ENCODE measurements around the gene SHF.

The SHF gene

GRCh38 chr15:45118131-45118588 lies 69.6 kb downstream of the SHF start:
- TF ChIP-seq CTCF (IDR thresholded peaks at IDR 0.05; ENCODE audit: low read length, missing control alignments): no peak
- H3K4me3 ChIP-seq (replicated peaks; ENCODE audit: low read depth, low read length): no peak overlapping the region
- peak; percentile 92 for DNase-seq (ENCODE audit: low read depth)

GRCh38 chr15:45117308-45118130 lies 70.2 kb downstream of the SHF start:
- no peak for TF ChIP-seq CTCF (IDR thresholded peaks at IDR 0.05; ENCODE audit: low read length, missing control alignments)
- H3K4me3 ChIP-seq (replicated peaks; ENCODE audit: low read depth, low read length): no peak overlapping the region
- DNase-seq (ENCODE audit: low read depth): no peak
